GM23338 (cell line): ENCODE data around the gene SLC25A22. TPM values are rescaled to one million over a fixed set of nuclear protein-coding genes. Genes with fewer than 3 reads are reported as not detected.
A peak's percentile ranks its signal among the peaks of the same experiment; 100 is the strongest.

Experiments
- ATAC-seq: fragments of 200-7000 bp; cut with Tn5 transposase; 3 replicates; pipeline ENCODE4 v1.9.1; 2020
- DNase-seq: peaks from one replicate; pipeline ENCODE4 v3.0.0-alpha.2; 2015; ENCODE audit warnings: low spot score
- H2AFZ ChIP-seq: fragments of 200-600 bp; sonication (generic); 2 replicates; pipeline ENCODE4 v1.8.0; 2016; ENCODE audit warnings: antibody characterized with exemption, mild to moderate bottlenecking, moderate library complexity
- H3F3A ChIP-seq: fragments of 200-600 bp; sonication (generic); replicated peaks from 2 replicates; pipeline ENCODE4 v1.8.0; 2017; ENCODE audit warnings: antibody characterized with exemption, mixed run types, low read depth
- H3K27ac ChIP-seq: fragments of 200-600 bp; sonication (generic); 2 replicates; pipeline ENCODE4 v1.6.1; 2016; ENCODE audit warnings: low read depth
- H3K27me3 ChIP-seq: fragments of 200-600 bp; sonication (generic); 2 replicates; pipeline ENCODE4 v1.8.0; 2016; ENCODE audit warnings: mild to moderate bottlenecking, mixed run types, moderate library complexity; ENCODE audit not compliant: insufficient read depth
- H3K36me3 ChIP-seq: fragments of 200-600 bp; sonication (generic); 2 replicates; pipeline ENCODE4 v1.8.0; 2016; ENCODE audit warnings: mild to moderate bottlenecking; ENCODE audit not compliant: insufficient read depth
- H3K4me1 ChIP-seq: fragments of 200-600 bp; sonication (generic); 2 replicates; pipeline ENCODE4 v1.8.0; 2016; ENCODE audit warnings: mild to moderate bottlenecking, moderate library complexity; ENCODE audit not compliant: insufficient read depth
- H3K4me2 ChIP-seq: fragments of 200-600 bp; sonication (generic); 2 replicates; pipeline ENCODE4 v1.7.1; 2017; ENCODE audit warnings: mixed run types
- H3K4me3 ChIP-seq: fragments of 200-600 bp; sonication (generic); 2 replicates; pipeline ENCODE4 v1.6.1; 2016; ENCODE audit warnings: mixed run types
- H3K79me2 ChIP-seq: fragments of 200-600 bp; sonication (generic); replicated peaks from 2 replicates; pipeline ENCODE4 v1.8.0; 2017; ENCODE audit warnings: mild to moderate bottlenecking; ENCODE audit not compliant: insufficient read depth
- H3K9me2 ChIP-seq: fragments of 200-600 bp; sonication (generic); 2 replicates; pipeline ENCODE4 v1.8.0; 2017; ENCODE audit not compliant: insufficient read depth
- H4K20me1 ChIP-seq: fragments of 200-600 bp; sonication (generic); replicated peaks from 2 replicates; pipeline ENCODE4 v1.8.0; 2017; ENCODE audit warnings: mild to moderate bottlenecking; ENCODE audit not compliant: insufficient read depth
- H3K27ac Mint-ChIP-seq: 2 replicates; pipeline ENCODE4 v1.8.0; 2020; ENCODE audit warnings: inconsistent platforms, mild to moderate bottlenecking, moderate library complexity, mixed read lengths
- H3K27me3 Mint-ChIP-seq: 3 replicates; pipeline ENCODE4 v1.8.0; 2022; ENCODE audit warnings: low read depth, mild to moderate bottlenecking, moderate library complexity, mixed read lengths, inconsistent platforms; ENCODE audit not compliant: insufficient read depth, poor library complexity
- H3K36me3 Mint-ChIP-seq: 3 replicates; pipeline ENCODE4 v1.8.0; 2021; ENCODE audit warnings: low read depth, mild to moderate bottlenecking, inconsistent platforms, moderate library complexity, mixed read lengths
- H3K4me1 Mint-ChIP-seq: 3 replicates; pipeline ENCODE4 v1.8.0; 2020; ENCODE audit warnings: mild to moderate bottlenecking, inconsistent platforms, mixed read lengths
- H3K4me3 Mint-ChIP-seq: 3 replicates; pipeline ENCODE4 v1.8.0; 2021; ENCODE audit warnings: moderate library complexity, mild to moderate bottlenecking, inconsistent platforms, mixed read lengths
- H3K9me3 Mint-ChIP-seq: 3 replicates; pipeline ENCODE4 v1.8.0; 2020; ENCODE audit warnings: moderate library complexity, mild to moderate bottlenecking, inconsistent platforms, mixed read lengths
- CREB1 ChIP-seq: fragments of 250-450 bp; sonication (Bioruptor Pico); IDR thresholded peaks from 2 replicates; pipeline ENCODE4 v1.5.0; 2020; ENCODE audit warnings: low read depth, mild to moderate bottlenecking, moderate library complexity
- EZH2 ChIP-seq: fragments of 200-600 bp; sonication (generic); IDR thresholded peaks from one replicate; pipeline ENCODE4 v1.8.0; 2017; ENCODE audit warnings: antibody characterized with exemption, mild to moderate bottlenecking, low read depth; ENCODE audit not compliant: unreplicated experiment
- EZH2phosphoT487 ChIP-seq: fragments of 200-600 bp; sonication (generic); IDR thresholded peaks from one replicate; pipeline ENCODE4 v1.8.1; 2018; ENCODE audit warnings: antibody characterized with exemption; ENCODE audit not compliant: unreplicated experiment
- NANOG ChIP-seq: IDR thresholded peaks from 2 replicates; pipeline ENCODE4 v1.6.1; 2016; ENCODE audit warnings: antibody characterized with exemption, borderline replicate concordance
- POLR2AphosphoS5 ChIP-seq: IDR thresholded peaks from 2 replicates; pipeline ENCODE4 v1.6.1; 2016; ENCODE audit warnings: antibody characterized with exemption, low read depth
- ZNF114 ChIP-seq: fragments of 250-450 bp; sonication (Bioruptor Pico); IDR thresholded peaks from 2 replicates; pipeline ENCODE4 v1.5.0; 2020; ENCODE audit warnings: mild to moderate bottlenecking, moderate library complexity
- ZNF331 ChIP-seq: fragments of 250-450 bp; sonication (Bioruptor Pico); IDR thresholded peaks from 2 replicates; pipeline ENCODE4 v1.5.0; 2020; ENCODE audit warnings: low read depth, mild to moderate bottlenecking, moderate library complexity
- polyA plus RNA-seq: library from polyadenylated mRNA; unstranded; fragments of >200 nt; fragmentation: Nextera tagmentation; extraction: Ambion mirVana; gene quantifications from 2 replicates; pipeline ENCODE4 v1.2.1, GENCODE V29; 2016
- total RNA-seq: library from RNA; depleted of rRNA; stranded (reverse); fragments of >200 nt; shearing (Covaris generic); gene quantifications from 2 replicates; pipeline ENCODE4 v1.2.3, GENCODE V29; 2014
- TF ChIP-seq, protein P1 (sequence below): IDR thresholded peaks from one replicate; pipeline ENCODE4 v1.6.1; 2018; ENCODE audit warnings: antibody characterized with exemption; ENCODE audit not compliant: unreplicated experiment
- TF ChIP-seq, protein P2 (sequence below), 2 experiments: fragments of 200-600 bp in 1 of 2; sonication (generic) in 1 of 2; conservative IDR thresholded peaks; 2 replicates each; pipeline versions ENCODE4 v1.5.1 to v1.6.1; 2016 to 2017; ENCODE audit warnings: antibody characterized with exemption in 2 of 2, low read depth in 2 of 2, mild to moderate bottlenecking in 2 of 2, moderate library complexity in 1 of 2
- TF ChIP-seq, protein P3 (sequence below): IDR thresholded peaks from 2 replicates; pipeline ENCODE4 v1.6.1; 2016; ENCODE audit warnings: antibody characterized with exemption

Gene SLC25A22
- total and polyA plus RNA-seq, 2 experiments from 2014 or later = 21.0 to 46.4 TPM

DNA sequence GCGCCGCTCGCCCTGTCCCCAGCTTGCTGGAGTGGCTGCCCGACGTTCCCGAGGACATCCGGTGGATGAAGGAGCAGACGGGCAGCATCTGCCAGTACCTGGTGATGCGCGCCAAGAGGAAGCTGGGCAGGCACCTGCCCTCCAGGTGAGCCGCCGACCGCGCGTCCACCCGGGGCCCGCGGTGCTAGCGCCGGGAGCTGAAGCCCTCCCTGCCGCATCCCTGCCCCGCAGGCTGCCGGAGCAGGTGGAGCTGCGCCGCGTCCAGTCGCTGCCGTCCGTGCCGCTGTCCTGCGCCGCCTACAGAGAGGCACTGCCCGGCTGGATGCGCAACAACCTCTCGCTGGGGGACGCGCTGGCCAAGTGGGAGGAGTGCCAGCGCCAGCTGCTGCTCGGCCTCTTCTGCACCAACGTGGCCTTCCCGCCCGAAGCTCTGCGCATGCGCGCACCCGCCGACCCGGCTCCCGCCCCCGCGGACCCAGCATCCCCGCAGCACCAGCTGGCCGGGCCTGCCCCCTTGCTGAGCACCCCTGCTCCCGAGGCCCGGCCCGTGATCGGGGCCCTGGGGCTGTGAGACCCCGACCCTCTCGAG, 26.3 kb upstream of the SLC25A22 start (continued):
- TF ChIP-seq, protein P1, sequence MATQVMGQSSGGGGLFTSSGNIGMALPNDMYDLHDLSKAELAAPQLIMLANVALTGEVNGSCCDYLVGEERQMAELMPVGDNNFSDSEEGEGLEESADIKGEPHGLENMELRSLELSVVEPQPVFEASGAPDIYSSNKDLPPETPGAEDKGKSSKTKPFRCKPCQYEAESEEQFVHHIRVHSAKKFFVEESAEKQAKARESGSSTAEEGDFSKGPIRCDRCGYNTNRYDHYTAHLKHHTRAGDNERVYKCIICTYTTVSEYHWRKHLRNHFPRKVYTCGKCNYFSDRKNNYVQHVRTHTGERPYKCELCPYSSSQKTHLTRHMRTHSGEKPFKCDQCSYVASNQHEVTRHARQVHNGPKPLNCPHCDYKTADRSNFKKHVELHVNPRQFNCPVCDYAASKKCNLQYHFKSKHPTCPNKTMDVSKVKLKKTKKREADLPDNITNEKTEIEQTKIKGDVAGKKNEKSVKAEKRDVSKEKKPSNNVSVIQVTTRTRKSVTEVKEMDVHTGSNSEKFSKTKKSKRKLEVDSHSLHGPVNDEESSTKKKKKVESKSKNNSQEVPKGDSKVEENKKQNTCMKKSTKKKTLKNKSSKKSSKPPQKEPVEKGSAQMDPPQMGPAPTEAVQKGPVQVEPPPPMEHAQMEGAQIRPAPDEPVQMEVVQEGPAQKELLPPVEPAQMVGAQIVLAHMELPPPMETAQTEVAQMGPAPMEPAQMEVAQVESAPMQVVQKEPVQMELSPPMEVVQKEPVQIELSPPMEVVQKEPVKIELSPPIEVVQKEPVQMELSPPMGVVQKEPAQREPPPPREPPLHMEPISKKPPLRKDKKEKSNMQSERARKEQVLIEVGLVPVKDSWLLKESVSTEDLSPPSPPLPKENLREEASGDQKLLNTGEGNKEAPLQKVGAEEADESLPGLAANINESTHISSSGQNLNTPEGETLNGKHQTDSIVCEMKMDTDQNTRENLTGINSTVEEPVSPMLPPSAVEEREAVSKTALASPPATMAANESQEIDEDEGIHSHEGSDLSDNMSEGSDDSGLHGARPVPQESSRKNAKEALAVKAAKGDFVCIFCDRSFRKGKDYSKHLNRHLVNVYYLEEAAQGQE = no peak

DNA sequence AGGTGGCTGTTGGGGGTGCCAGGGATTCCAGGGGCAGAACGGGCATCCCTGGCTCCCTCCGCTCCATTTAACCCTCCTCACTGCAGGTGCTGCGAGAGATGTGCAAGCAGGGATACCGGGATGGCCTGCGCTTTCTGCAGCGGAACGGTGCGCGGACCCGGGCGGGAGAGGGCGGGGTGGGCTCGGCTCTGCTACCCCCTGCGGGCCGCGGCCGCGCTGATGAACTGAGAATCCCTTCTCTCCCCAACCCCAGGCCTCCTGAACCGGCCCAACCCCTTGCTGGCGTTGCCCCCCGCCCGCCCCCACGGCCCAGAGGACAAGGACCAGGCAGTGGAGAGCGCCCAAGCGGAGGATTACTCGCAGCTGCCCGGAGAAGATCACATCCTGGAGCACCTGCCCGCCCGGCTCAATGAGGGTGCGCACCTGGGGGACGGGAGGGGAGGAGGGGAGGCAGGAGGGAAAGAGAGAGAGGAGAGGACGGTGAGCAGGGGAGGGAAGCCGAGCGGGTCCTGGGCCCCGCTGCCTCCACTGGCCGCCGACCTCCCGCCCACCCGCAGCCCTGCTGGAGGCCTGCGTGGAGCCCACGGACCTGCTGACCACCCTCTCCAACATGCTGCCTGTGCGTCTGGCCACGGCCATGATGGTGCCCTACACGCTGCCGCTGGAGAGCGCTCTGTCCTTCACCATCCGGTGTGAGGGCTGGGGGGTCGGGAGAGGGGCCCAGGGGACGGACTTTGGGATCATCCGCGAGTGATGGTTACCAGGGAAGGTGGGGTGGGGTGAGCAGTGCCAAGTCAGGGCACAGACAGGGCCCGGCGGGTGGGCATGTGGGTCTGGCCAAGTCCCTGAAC, 25.6 kb upstream of the SLC25A22 start:
- H3K9me3 Mint-ChIP-seq = no peaks in the 10 kb centered on the region; the same call in 2 of the 3 replicates
- Histone ChIP-seq H3K36me3 (no peaks in the 10 kb centered on the region), H3F3A (peaks cover 9% of the 10 kb centered on the region), H3K9me2 (no peaks in the 10 kb centered on the region), H2AFZ (no peak overlapping the region), H3K4me3 (no peak overlapping the region), H3K4me1 (peaks cover 12% of the 10 kb centered on the region), H3K27ac (no peak overlapping the region), H3K79me2 (0 out of 2 replicates have a peak, but pooled peaks cover 5% of the 10 kb centered on the region), H4K20me1 (peaks cover 17% of the 10 kb centered on the region), H3K27me3 (no peaks in the 10 kb centered on the region), H3K4me2 (no peak overlapping the region)
- H3K4me3 Mint-ChIP-seq = peak overlapping the region; percentile 65; the same call in 2 of the 3 replicates
- H3K27me3 Mint-ChIP-seq = peaks cover 34% of the 10 kb centered on the region
- no peak overlapping the region for H3K27ac Mint-ChIP-seq
- ATAC-seq (no peak), DNase-seq (no peak)
- TF ChIP-seq, protein P2, sequence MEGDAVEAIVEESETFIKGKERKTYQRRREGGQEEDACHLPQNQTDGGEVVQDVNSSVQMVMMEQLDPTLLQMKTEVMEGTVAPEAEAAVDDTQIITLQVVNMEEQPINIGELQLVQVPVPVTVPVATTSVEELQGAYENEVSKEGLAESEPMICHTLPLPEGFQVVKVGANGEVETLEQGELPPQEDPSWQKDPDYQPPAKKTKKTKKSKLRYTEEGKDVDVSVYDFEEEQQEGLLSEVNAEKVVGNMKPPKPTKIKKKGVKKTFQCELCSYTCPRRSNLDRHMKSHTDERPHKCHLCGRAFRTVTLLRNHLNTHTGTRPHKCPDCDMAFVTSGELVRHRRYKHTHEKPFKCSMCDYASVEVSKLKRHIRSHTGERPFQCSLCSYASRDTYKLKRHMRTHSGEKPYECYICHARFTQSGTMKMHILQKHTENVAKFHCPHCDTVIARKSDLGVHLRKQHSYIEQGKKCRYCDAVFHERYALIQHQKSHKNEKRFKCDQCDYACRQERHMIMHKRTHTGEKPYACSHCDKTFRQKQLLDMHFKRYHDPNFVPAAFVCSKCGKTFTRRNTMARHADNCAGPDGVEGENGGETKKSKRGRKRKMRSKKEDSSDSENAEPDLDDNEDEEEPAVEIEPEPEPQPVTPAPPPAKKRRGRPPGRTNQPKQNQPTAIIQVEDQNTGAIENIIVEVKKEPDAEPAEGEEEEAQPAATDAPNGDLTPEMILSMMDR (conservative IDR thresholded peaks at IDR 0.05; ENCODE audit: low read depth in 2 of 2) = 0 out of 4 replicates have a peak, but pooled peaks of 1 of the 2 experiments have one; percentile 9
- TF ChIP-seq POLR2AphosphoS5 = no peak
- TF ChIP-seq EZH2phosphoT487 = no peak
- no peak for TF ChIP-seq CREB1 (CRISPR knock-in tag)
- no peak for TF ChIP-seq EZH2
- TF ChIP-seq NANOG = no peak
- TF ChIP-seq ZNF331 = no peak
- no peak for TF ChIP-seq ZNF114 (CRISPR knock-in tag)
- TF ChIP-seq, protein P3, sequence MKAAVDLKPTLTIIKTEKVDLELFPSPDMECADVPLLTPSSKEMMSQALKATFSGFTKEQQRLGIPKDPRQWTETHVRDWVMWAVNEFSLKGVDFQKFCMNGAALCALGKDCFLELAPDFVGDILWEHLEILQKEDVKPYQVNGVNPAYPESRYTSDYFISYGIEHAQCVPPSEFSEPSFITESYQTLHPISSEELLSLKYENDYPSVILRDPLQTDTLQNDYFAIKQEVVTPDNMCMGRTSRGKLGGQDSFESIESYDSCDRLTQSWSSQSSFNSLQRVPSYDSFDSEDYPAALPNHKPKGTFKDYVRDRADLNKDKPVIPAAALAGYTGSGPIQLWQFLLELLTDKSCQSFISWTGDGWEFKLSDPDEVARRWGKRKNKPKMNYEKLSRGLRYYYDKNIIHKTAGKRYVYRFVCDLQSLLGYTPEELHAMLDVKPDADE = no peak
- H3K36me3 Mint-ChIP-seq = peaks cover 7% of the 10 kb centered on the region; the same call in 1 of the 3 replicates
- H3K4me1 Mint-ChIP-seq = peaks cover 20% of the 10 kb centered on the region
